ENCODE results near the gene PEDS1.

Gene PEDS1

GRCh38 chr20:50199703-50200102, 46.2 kb upstream of the PEDS1 start:
- Histone ChIP-seq H3K27ac (no peak overlapping the region), H3K4me3 (IDR thresholded peaks at IDR 0.05; ENCODE audit: insufficient read depth, low read depth, low read length) (no peak overlapping the region), H4K20me1 (ENCODE audit: insufficient read depth) (0 out of 2 replicates have a peak, but pooled peaks cover 4% of the 10 kb centered on the region), H3K36me3 (ENCODE audit: insufficient read depth) (no peaks in the 10 kb centered on the region), H3K4me2 (no peak overlapping the region), H3K4me1 (ENCODE audit: low read depth, poor library complexity, severe bottlenecking) (no peaks in the 10 kb centered on the region), H2AFZ (ENCODE audit: low read depth) (no peak overlapping the region), H3K79me2 (ENCODE audit: insufficient read depth, low read depth) (no peaks in the 10 kb centered on the region), H3K27me3 (ENCODE audit: insufficient read depth, low read depth) (no peaks in the 10 kb centered on the region), H3K9ac (no peak overlapping the region)
- TF ChIP-seq CTCF (conservative IDR thresholded peaks at IDR 0.05; ENCODE audit: low read depth, low read length) = no peak

- Histone ChIP-seq H3K9ac (no peak overlapping the region), H3K4me1 (ENCODE audit: low read depth, poor library complexity, severe bottlenecking) (peaks cover 8% of the 10 kb centered on the region), H3K27me3 (ENCODE audit: insufficient read depth, low read depth) (no peaks in the 10 kb centered on the region), H3K36me3 (ENCODE audit: insufficient read depth) (no peaks in the 10 kb centered on the region), H3K4me2 (no peak overlapping the region), H3K79me2 (ENCODE audit: insufficient read depth, low read depth) (peaks cover 8% of the 10 kb centered on the region), H4K20me1 (ENCODE audit: insufficient read depth) (0 out of 2 replicates have a peak, but pooled peaks cover 4% of the 10 kb centered on the region), H3K27ac (no peak overlapping the region), H3K4me3 (IDR thresholded peaks at IDR 0.05; ENCODE audit: insufficient read depth, low read depth, low read length) (no peak overlapping the region), H2AFZ (ENCODE audit: low read depth) (no peak overlapping the region)
- TF ChIP-seq CTCF (conservative IDR thresholded peaks at IDR 0.05; ENCODE audit: low read depth, low read length) = no peak
Observed at GRCh38 chr20:50198716-50199115, 45.2 kb upstream of the PEDS1 start.

GRCh38 chr20:50198180-50198666, 44.7 kb upstream of the PEDS1 start:
- Histone ChIP-seq H3K4me2 (no peak overlapping the region), H2AFZ (ENCODE audit: low read depth) (no peak overlapping the region), H3K4me1 (ENCODE audit: low read depth, poor library complexity, severe bottlenecking) (peaks cover 12% of the 10 kb centered on the region), H3K4me3 (IDR thresholded peaks at IDR 0.05; ENCODE audit: insufficient read depth, low read depth, low read length) (no peak overlapping the region), H3K27me3 (ENCODE audit: insufficient read depth, low read depth) (no peaks in the 10 kb centered on the region), H4K20me1 (ENCODE audit: insufficient read depth) (0 out of 2 replicates have a peak, but pooled peaks cover 4% of the 10 kb centered on the region), H3K79me2 (ENCODE audit: insufficient read depth, low read depth) (peaks cover 13% of the 10 kb centered on the region), H3K36me3 (ENCODE audit: insufficient read depth) (no peaks in the 10 kb centered on the region), H3K9ac (no peak overlapping the region), H3K27ac (no peak overlapping the region)
- no peak for TF ChIP-seq CTCF (conservative IDR thresholded peaks at IDR 0.05; ENCODE audit: low read depth, low read length)

GRCh38 chr20:50197463-50198179, 44.1 kb upstream of the PEDS1 start:
- H3K27me3 ChIP-seq (ENCODE audit: insufficient read depth, low read depth) = no peaks in the 10 kb centered on the region
- no peak overlapping the region for H3K27ac ChIP-seq
- H3K4me1 ChIP-seq (ENCODE audit: low read depth, poor library complexity, severe bottlenecking) = peaks cover 12% of the 10 kb centered on the region
- no peaks in the 10 kb centered on the region for H3K36me3 ChIP-seq (ENCODE audit: insufficient read depth)
- no peak for TF ChIP-seq CTCF (conservative IDR thresholded peaks at IDR 0.05; ENCODE audit: low read depth, low read length)
- no peak overlapping the region for H2AFZ ChIP-seq (ENCODE audit: low read depth)
- no peak overlapping the region for H3K4me3 ChIP-seq (IDR thresholded peaks at IDR 0.05; ENCODE audit: insufficient read depth, low read depth, low read length)
- peaks cover 19% of the 10 kb centered on the region for H3K79me2 ChIP-seq (ENCODE audit: insufficient read depth, low read depth)
- H4K20me1 ChIP-seq (ENCODE audit: insufficient read depth) = 0 out of 2 replicates have a peak, but pooled peaks cover 4% of the 10 kb centered on the region
- no peak overlapping the region for H3K4me2 ChIP-seq
- H3K9ac ChIP-seq = no peak overlapping the region
